ENCODE measurements around the gene LMTK2.
"Not testable (repeated sequence)": the region's sequence is repeated elsewhere in the genome, so short reads cannot be mapped to it uniquely, and the experiment has no call there.

LMTK2 gene

GRCh38 chr7:98107313-98107721, 655 bp downstream of the LMTK2 start:
- DNase-seq = no peak

- DNase-seq = no peak
Measured at GRCh38 chr7:98110249-98111022, 3.8 kb downstream of the LMTK2 start.

GRCh38 chr7:98112077-98112476, 5.4 kb downstream of the LMTK2 start:
- no peak for DNase-seq

GRCh38 chr7:98115746-98116525, 9.3 kb downstream of the LMTK2 start:
- no peak for DNase-seq

- no peak for DNase-seq
Measured at GRCh38 chr7:98116656-98117461, 10.2 kb downstream of the LMTK2 start.

GRCh38 chr7:98119256-98119918, 12.7 kb downstream of the LMTK2 start:
- DNase-seq = no peak

- DNase-seq = no peak
Measured at GRCh38 chr7:98120559-98120958, 13.9 kb downstream of the LMTK2 start.

GRCh38 chr7:98121388-98121787, 14.7 kb downstream of the LMTK2 start:
- DNase-seq = not testable (repeated sequence)

GRCh38 chr7:98123365-98123696, 16.7 kb downstream of the LMTK2 start:
- DNase-seq = no peak

GRCh38 chr7:98125759-98126158, 19.1 kb downstream of the LMTK2 start:
- no peak for DNase-seq

- no peak for DNase-seq
Measured at GRCh38 chr7:98126311-98127142, 19.9 kb downstream of the LMTK2 start.

GRCh38 chr7:98128346-98128745, 21.7 kb downstream of the LMTK2 start:
- DNase-seq = no peak

- no peak for DNase-seq
Measured at GRCh38 chr7:98130959-98131358, 24.3 kb downstream of the LMTK2 start.

- DNase-seq = no peak
Measured at GRCh38 chr7:98133181-98133580, 26.5 kb downstream of the LMTK2 start.

GRCh38 chr7:98133621-98134303, 27.1 kb downstream of the LMTK2 start:
- DNase-seq = no peak

- DNase-seq = no peak
Measured at GRCh38 chr7:98134420-98135228, 28.0 kb downstream of the LMTK2 start.

- no peak for DNase-seq
Measured at GRCh38 chr7:98135984-98136383, 29.3 kb downstream of the LMTK2 start.

GRCh38 chr7:98136423-98136822, 29.8 kb downstream of the LMTK2 start:
- no peak for DNase-seq

- DNase-seq = no peak
Measured at GRCh38 chr7:98137134-98137825, 30.6 kb downstream of the LMTK2 start.

GRCh38 chr7:98137826-98138151, 31.1 kb downstream of the LMTK2 start:
- no peak for DNase-seq
